ENCODE measurements around the gene TAS2R43.
"Not testable (repeated sequence)": the region's sequence is repeated elsewhere in the genome, so short reads cannot be mapped to it uniquely, and the experiment has no call there.

TAS2R43 gene

GRCh38 chr12:11130382-11130781, 38.3 kb upstream of the TAS2R43 start:
- H4K20me1 ChIP-seq (ENCODE audit: control insufficient read depth, insufficient read depth, low read depth, low read length), result no peaks in the 10 kb centered on the region
- no peak overlapping the region for H3K4me3 ChIP-seq (ENCODE audit: low read length)
- H3K27me3 ChIP-seq (ENCODE audit: control insufficient read depth, low read length), result no peaks in the 10 kb centered on the region
- no peak overlapping the region for H3K4me2 ChIP-seq (ENCODE audit: low read length)
- no peaks in the 10 kb centered on the region for H3K4me1 ChIP-seq (ENCODE audit: control insufficient read depth, low read length)
- no peak overlapping the region for H3K27ac ChIP-seq (ENCODE audit: low read depth, low read length)
- H3K36me3 ChIP-seq (ENCODE audit: control insufficient read depth, low read length), result no peaks in the 10 kb centered on the region
- TF ChIP-seq CTCF (IDR thresholded peaks at IDR 0.05; ENCODE audit: low read depth, low read length, poor library complexity, severe bottlenecking) (no peak), EZH2phosphoT487 (IDR thresholded peaks at IDR 0.05; ENCODE audit: borderline replicate concordance, low read length) (no peak)
- no peaks in the 10 kb centered on the region for H3K9me3 ChIP-seq (ENCODE audit: control insufficient read depth, insufficient read depth, low read length)
- no peaks in the 10 kb centered on the region for H3F3A ChIP-seq (ENCODE audit: control insufficient read depth, insufficient read depth)
- no peaks in the 10 kb centered on the region for H3K9me2 ChIP-seq (replicated peaks; ENCODE audit: control insufficient read depth, low read length)
- H3K79me2 ChIP-seq (ENCODE audit: control insufficient read depth, low read length), result peaks cover 21% of the 10 kb centered on the region

- H3K4me2 ChIP-seq (ENCODE audit: low read length); H3K9me3 ChIP-seq (ENCODE audit: control insufficient read depth, insufficient read depth, low read length); H3K36me3 ChIP-seq (ENCODE audit: control insufficient read depth, low read length); H3K9me2 ChIP-seq (replicated peaks; ENCODE audit: control insufficient read depth, low read length); H3K27ac ChIP-seq (ENCODE audit: low read depth, low read length); H3K4me3 ChIP-seq (ENCODE audit: low read length); H3F3A ChIP-seq (ENCODE audit: control insufficient read depth, insufficient read depth); H3K4me1 ChIP-seq (ENCODE audit: control insufficient read depth, low read length); H3K27me3 ChIP-seq (ENCODE audit: control insufficient read depth, low read length); H4K20me1 ChIP-seq (ENCODE audit: control insufficient read depth, insufficient read depth, low read depth, low read length): not testable (repeated sequence)
- H3K79me2 ChIP-seq (ENCODE audit: control insufficient read depth, low read length), result peaks cover 71% of the 10 kb centered on the region
Measured at GRCh38 chr12:11114130-11114529, 22.0 kb upstream of the TAS2R43 start.

- H3F3A ChIP-seq (ENCODE audit: control insufficient read depth, insufficient read depth); H4K20me1 ChIP-seq (ENCODE audit: control insufficient read depth, insufficient read depth, low read depth, low read length); H3K4me1 ChIP-seq (ENCODE audit: control insufficient read depth, low read length); H3K36me3 ChIP-seq (ENCODE audit: control insufficient read depth, low read length); H3K27me3 ChIP-seq (ENCODE audit: control insufficient read depth, low read length); H3K4me3 ChIP-seq (ENCODE audit: low read length); H3K27ac ChIP-seq (ENCODE audit: low read depth, low read length); H3K9me2 ChIP-seq (replicated peaks; ENCODE audit: control insufficient read depth, low read length); H3K9me3 ChIP-seq (ENCODE audit: control insufficient read depth, insufficient read depth, low read length); H3K4me2 ChIP-seq (ENCODE audit: low read length): not testable (repeated sequence)
- H3K79me2 ChIP-seq (ENCODE audit: control insufficient read depth, low read length), result peaks cover 76% of the 10 kb centered on the region
Measured at GRCh38 chr12:11111213-11111612, 19.1 kb upstream of the TAS2R43 start.

- TF ChIP-seq EZH2phosphoT487 (IDR thresholded peaks at IDR 0.05; ENCODE audit: borderline replicate concordance, low read length) (no peak), CTCF (IDR thresholded peaks at IDR 0.05; ENCODE audit: low read depth, low read length, poor library complexity, severe bottlenecking) (no peak)
- H3K4me3 ChIP-seq (ENCODE audit: low read length), result no peak overlapping the region
- H3F3A ChIP-seq (ENCODE audit: control insufficient read depth, insufficient read depth), result no peaks in the 10 kb centered on the region
- H3K27me3 ChIP-seq (ENCODE audit: control insufficient read depth, low read length), result no peaks in the 10 kb centered on the region
- H3K4me2 ChIP-seq (ENCODE audit: low read length), result no peak overlapping the region
- 0 out of 2 replicates have a peak, but pooled peaks cover 3% of the 10 kb centered on the region for H3K4me1 ChIP-seq (ENCODE audit: control insufficient read depth, low read length)
- H3K9me3 ChIP-seq (ENCODE audit: control insufficient read depth, insufficient read depth, low read length), result no peaks in the 10 kb centered on the region; the same call in 1 of the 2 replicates
- no peaks in the 10 kb centered on the region for H3K9me2 ChIP-seq (replicated peaks; ENCODE audit: control insufficient read depth, low read length)
- H3K36me3 ChIP-seq (ENCODE audit: control insufficient read depth, low read length), result peaks cover 6% of the 10 kb centered on the region; the same call in 1 of the 2 replicates
- no peak overlapping the region for H3K27ac ChIP-seq (ENCODE audit: low read depth, low read length)
- peaks cover 56% of the 10 kb centered on the region for H3K79me2 ChIP-seq (ENCODE audit: control insufficient read depth, low read length)
- no peaks in the 10 kb centered on the region for H4K20me1 ChIP-seq (ENCODE audit: control insufficient read depth, insufficient read depth, low read depth, low read length)
Measured at GRCh38 chr12:11108862-11109261, 16.7 kb upstream of the TAS2R43 start.

Measured in DOHH2 (cell line).